ENCODE results near the gene PRSS21.

- no peak for TF ChIP-seq EZH2phosphoT487 (IDR thresholded peaks at IDR 0.05; ENCODE audit: insufficient read depth, low read depth)
- TF ChIP-seq EZH2 (IDR thresholded peaks at IDR 0.05; ENCODE audit: insufficient read depth, poor library complexity, severe bottlenecking): no peak
Observed at GRCh38 chr16:2787961-2788360, 29.1 kb upstream of the PRSS21 start.
